ENCODE measurements around the gene SLC10A7. TPM values are rescaled to one million over a fixed set of nuclear protein-coding genes. Genes with fewer than 3 reads are reported as not detected.

SLC10A7 gene
- total and polyA plus RNA-seq, 2 donors (not counting 1 experiment from before 2014, with no cell fraction given): 5.7 to 18.3 TPM

DNA sequence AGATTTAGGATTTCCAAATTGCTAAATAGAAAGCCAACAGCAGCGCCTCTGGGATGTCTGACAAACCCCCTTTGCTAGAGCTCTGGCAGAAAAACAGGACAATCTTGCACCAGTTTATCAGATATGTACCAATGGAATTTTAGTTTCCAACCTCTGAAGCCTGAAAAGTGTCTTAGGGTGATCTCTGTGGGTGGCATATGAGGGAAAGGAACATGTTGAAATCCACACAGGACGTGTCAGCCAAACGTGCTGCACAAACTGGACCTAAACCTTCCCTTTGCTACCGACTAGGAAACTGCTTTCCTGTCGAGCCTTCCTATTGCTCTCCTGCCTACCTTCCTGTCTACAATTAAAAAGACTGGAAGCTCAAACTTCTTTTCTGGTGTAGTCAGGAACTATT, 253.9 kb downstream of the SLC10A7 start:
- Histone ChIP-seq H3K4me1 (ENCODE audit: control insufficient read depth in 2 of 2, insufficient read depth in 2 of 2, low read length in 2 of 2) (no peaks in the 10 kb centered on the region), H4K20me1 (ENCODE audit: control insufficient read depth, insufficient read depth, low read length, poor library complexity, severe bottlenecking) (no peaks in the 10 kb centered on the region), H3K79me2 (ENCODE audit: control insufficient read depth, insufficient read depth, low read length) (no peaks in the 10 kb centered on the region), H3K36me3 (replicated peaks in 1 of 2; ENCODE audit: control extremely low read depth in 1 of 2, control insufficient read depth in 1 of 2, extremely low read depth in 1 of 2, insufficient read depth in 2 of 2, low read length in 1 of 2) (no peaks in the 10 kb centered on the region), H3K4me3 (ENCODE audit: control extremely low read depth in 1 of 5, extremely low read depth in 1 of 5, insufficient read depth in 1 of 5, low read depth in 2 of 5, low read length in 4 of 5) (no peak overlapping the region), H3K27me3 (replicated peaks in 1 of 4; ENCODE audit: control extremely low read depth in 1 of 4, control insufficient read depth in 3 of 4, insufficient read depth in 4 of 4, low read length in 3 of 4) (no peaks in the 10 kb centered on the region), H3K9me3 (ENCODE audit: control extremely low read depth in 1 of 3, control insufficient read depth in 2 of 3, insufficient read depth in 1 of 3, low read length in 2 of 3) (no peaks in the 10 kb centered on the region), H3K4me2 (replicated peaks; ENCODE audit: low read depth, low read length, poor library complexity, severe bottlenecking) (no peak overlapping the region), H2AFZ (ENCODE audit: insufficient read depth, low read depth, low read length, poor library complexity, severe bottlenecking) (no peak overlapping the region), H3K27ac (ENCODE audit: low read length in 2 of 2) (no peak overlapping the region), H3K9ac (ENCODE audit: low read length) (no peak overlapping the region)
- Mint-ChIP-seq H3K4me1 (no peaks in the 10 kb centered on the region), H3K27me3 (no peaks in the 10 kb centered on the region), H3K27ac (no peak overlapping the region), H3K4me3 (no peak overlapping the region), H3K9me3 (ENCODE audit: insufficient read depth) (no peaks in the 10 kb centered on the region)
- ATAC-seq (ENCODE audit: low read depth) (no peak), DNase-seq (no peak)
- no peak for TF ChIP-seq EZH2 (IDR thresholded peaks at IDR 0.05; ENCODE audit: borderline replicate concordance, insufficient read depth, low read depth, low read length, poor library complexity, severe bottlenecking)
- TF ChIP-seq, protein P1, sequence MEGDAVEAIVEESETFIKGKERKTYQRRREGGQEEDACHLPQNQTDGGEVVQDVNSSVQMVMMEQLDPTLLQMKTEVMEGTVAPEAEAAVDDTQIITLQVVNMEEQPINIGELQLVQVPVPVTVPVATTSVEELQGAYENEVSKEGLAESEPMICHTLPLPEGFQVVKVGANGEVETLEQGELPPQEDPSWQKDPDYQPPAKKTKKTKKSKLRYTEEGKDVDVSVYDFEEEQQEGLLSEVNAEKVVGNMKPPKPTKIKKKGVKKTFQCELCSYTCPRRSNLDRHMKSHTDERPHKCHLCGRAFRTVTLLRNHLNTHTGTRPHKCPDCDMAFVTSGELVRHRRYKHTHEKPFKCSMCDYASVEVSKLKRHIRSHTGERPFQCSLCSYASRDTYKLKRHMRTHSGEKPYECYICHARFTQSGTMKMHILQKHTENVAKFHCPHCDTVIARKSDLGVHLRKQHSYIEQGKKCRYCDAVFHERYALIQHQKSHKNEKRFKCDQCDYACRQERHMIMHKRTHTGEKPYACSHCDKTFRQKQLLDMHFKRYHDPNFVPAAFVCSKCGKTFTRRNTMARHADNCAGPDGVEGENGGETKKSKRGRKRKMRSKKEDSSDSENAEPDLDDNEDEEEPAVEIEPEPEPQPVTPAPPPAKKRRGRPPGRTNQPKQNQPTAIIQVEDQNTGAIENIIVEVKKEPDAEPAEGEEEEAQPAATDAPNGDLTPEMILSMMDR (IDR thresholded peaks at IDR 0.05): no peak
- 100% methylated on average over 2 of the region's 5 CpGs for WGBS (ENCODE audit: insufficient coverage)
- ChIA-PET CTCF (no interaction called here), POLR2A (no interaction called here)
- intact Hi-C loops (cut with micrococcal nuclease): no loop called here

DNA sequence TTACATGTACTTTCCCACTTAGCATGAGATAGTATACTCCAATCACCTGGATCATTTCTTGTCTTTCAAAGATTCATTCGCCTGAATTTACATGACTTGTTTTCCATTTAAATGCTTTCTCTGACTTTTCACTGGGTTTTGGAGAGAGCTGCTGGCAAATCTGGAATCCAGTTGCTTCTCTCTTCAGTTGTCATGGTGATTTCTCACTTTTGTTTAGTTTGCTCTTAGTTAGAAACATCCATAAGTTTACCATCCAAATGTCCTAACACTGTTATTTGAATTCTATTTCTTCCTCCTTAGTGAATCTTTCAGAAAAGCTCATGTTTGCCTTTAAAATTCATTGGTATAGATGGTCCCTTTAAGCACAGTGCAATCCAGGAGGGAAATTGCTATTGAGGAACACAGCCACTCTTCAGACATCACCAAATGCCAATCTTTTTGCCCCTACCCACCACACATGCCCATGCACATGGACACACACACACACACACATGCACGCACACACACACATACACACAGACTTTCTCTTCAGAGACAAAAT, 255.7 kb downstream of the SLC10A7 start:
- WGBS (ENCODE audit: insufficient coverage): 100% methylated on average over 1 of the region's 2 CpGs
- no peaks in the 10 kb centered on the region for H3K9me3 Mint-ChIP-seq (ENCODE audit: insufficient read depth)
- H3K4me2 ChIP-seq (replicated peaks; ENCODE audit: low read depth, low read length, poor library complexity, severe bottlenecking): no peak overlapping the region

More for the DNA sequence above, 255.7 kb downstream of the SLC10A7 start:
- Histone ChIP-seq H2AFZ (ENCODE audit: insufficient read depth, low read depth, low read length, poor library complexity, severe bottlenecking) (no peak overlapping the region), H3K9me3 (ENCODE audit: control extremely low read depth in 1 of 3, control insufficient read depth in 2 of 3, insufficient read depth in 1 of 3, low read length in 2 of 3) (no peaks in the 10 kb centered on the region), H3K9ac (ENCODE audit: low read length) (no peak overlapping the region), H4K20me1 (ENCODE audit: control insufficient read depth, insufficient read depth, low read length, poor library complexity, severe bottlenecking) (no peaks in the 10 kb centered on the region), H3K4me3 (ENCODE audit: control extremely low read depth in 1 of 5, extremely low read depth in 1 of 5, insufficient read depth in 1 of 5, low read depth in 2 of 5, low read length in 4 of 5) (no peak overlapping the region), H3K36me3 (replicated peaks in 1 of 2; ENCODE audit: control extremely low read depth in 1 of 2, control insufficient read depth in 1 of 2, extremely low read depth in 1 of 2, insufficient read depth in 2 of 2, low read length in 1 of 2) (no peaks in the 10 kb centered on the region), H3K79me2 (ENCODE audit: control insufficient read depth, insufficient read depth, low read length) (no peaks in the 10 kb centered on the region), H3K27ac (ENCODE audit: low read length in 2 of 2) (no peak overlapping the region), H3K27me3 (replicated peaks in 1 of 4; ENCODE audit: control extremely low read depth in 1 of 4, control insufficient read depth in 3 of 4, insufficient read depth in 4 of 4, low read length in 3 of 4) (no peaks in the 10 kb centered on the region), H3K4me1 (ENCODE audit: control insufficient read depth in 2 of 2, insufficient read depth in 2 of 2, low read length in 2 of 2) (no peaks in the 10 kb centered on the region)
- H3K27ac Mint-ChIP-seq: no peak overlapping the region
- TF ChIP-seq, protein P1 (IDR thresholded peaks at IDR 0.05): no peak
- TF ChIP-seq EZH2 (IDR thresholded peaks at IDR 0.05; ENCODE audit: borderline replicate concordance, insufficient read depth, low read depth, low read length, poor library complexity, severe bottlenecking): no peak
- ATAC-seq (ENCODE audit: low read depth) (no peak), DNase-seq (no peak)
- H3K4me1 Mint-ChIP-seq: no peaks in the 10 kb centered on the region
- no peak overlapping the region for H3K4me3 Mint-ChIP-seq
- POLR2A ChIA-PET: no interaction called here
- H3K27me3 Mint-ChIP-seq: no peaks in the 10 kb centered on the region
- intact Hi-C loops (cut with micrococcal nuclease): no loop called here
- CTCF ChIA-PET: interaction anchor here (0.6 kb wide), 1 partner anchor 20 kb away, joined by 4 read pairs; no protein-coding TSS in a partner anchor

Data from B cell (primary cell).